Astrocyte (in vitro differentiated cells and primary cell): ENCODE data around the gene IKBKG.

Experiments used
- EZH2 ChIP-seq: IDR thresholded peaks from 2 replicates; pipeline ENCODE4 v1.6.1; 2012; ENCODE audit warnings: mild to moderate bottlenecking, low read length, inconsistent platforms; ENCODE audit not compliant: insufficient read depth
- TF ChIP-seq, protein P1 (sequence below): IDR thresholded peaks from 2 replicates; pipeline ENCODE4 v1.5.1; 2011; ENCODE audit warnings: low read depth, mild to moderate bottlenecking, inconsistent platforms, low read length, moderate library complexity; ENCODE audit not compliant: insufficient read depth

DNA sequence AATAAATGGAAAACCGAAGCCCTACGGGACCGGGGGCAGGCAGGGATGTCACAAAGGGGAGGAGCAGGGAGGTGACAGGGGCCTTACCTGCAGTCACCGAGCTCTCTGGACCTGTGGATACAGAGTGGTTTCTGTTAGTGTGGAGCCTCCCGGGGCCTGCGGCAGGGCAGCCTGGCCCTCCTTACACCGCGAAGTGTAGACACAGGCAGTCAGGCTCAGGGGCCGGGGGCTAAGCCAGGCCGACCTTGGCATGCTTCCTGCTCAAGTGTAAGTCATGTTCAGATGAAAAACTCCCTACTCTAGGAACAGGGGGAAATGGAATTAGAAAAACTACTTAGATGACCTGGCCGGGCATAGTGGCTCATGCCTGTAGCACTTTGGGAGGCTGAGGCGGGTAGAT, 35.7 kb upstream of the IKBKG start:
- TF ChIP-seq, protein P1, sequence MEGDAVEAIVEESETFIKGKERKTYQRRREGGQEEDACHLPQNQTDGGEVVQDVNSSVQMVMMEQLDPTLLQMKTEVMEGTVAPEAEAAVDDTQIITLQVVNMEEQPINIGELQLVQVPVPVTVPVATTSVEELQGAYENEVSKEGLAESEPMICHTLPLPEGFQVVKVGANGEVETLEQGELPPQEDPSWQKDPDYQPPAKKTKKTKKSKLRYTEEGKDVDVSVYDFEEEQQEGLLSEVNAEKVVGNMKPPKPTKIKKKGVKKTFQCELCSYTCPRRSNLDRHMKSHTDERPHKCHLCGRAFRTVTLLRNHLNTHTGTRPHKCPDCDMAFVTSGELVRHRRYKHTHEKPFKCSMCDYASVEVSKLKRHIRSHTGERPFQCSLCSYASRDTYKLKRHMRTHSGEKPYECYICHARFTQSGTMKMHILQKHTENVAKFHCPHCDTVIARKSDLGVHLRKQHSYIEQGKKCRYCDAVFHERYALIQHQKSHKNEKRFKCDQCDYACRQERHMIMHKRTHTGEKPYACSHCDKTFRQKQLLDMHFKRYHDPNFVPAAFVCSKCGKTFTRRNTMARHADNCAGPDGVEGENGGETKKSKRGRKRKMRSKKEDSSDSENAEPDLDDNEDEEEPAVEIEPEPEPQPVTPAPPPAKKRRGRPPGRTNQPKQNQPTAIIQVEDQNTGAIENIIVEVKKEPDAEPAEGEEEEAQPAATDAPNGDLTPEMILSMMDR: no peak
- TF ChIP-seq EZH2: no peak
